NB4 (cell line): ENCODE measurements around the gene ESYT2.

Experiments used
- POLR2A ChIP-seq: IDR thresholded peaks from 2 replicates; pipeline ENCODE4 v1.6.1; 2011; ENCODE audit warnings: mild to moderate bottlenecking; ENCODE audit not compliant: insufficient read length; ENCODE audit errors: extremely low read depth
- TF ChIP-seq, protein P1 (sequence below): IDR thresholded peaks from one replicate; pipeline ENCODE4 v1.5.1; 2012; ENCODE audit warnings: low read depth, low read length

DNA sequence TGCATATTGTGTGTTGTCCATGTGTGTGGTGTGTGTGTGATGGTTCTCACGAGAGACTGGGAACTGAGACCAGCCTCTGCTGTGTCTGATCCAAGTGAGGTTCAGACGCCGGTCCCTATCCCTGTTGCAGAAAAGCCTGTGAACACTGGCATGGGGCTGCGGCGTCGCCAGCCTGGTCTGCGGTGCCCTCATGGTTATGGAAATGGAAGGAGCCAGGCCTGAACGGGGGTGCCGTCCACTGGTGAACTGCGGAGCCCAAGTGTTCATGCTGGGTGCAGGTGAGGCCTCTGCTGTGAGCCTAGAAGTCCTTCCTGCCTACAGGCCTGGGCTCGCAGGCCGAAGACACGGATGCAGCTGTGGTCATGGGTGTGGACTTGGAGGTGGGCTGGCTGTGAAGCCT, 106.0 kb downstream of the ESYT2 start:
- TF ChIP-seq, protein P1, sequence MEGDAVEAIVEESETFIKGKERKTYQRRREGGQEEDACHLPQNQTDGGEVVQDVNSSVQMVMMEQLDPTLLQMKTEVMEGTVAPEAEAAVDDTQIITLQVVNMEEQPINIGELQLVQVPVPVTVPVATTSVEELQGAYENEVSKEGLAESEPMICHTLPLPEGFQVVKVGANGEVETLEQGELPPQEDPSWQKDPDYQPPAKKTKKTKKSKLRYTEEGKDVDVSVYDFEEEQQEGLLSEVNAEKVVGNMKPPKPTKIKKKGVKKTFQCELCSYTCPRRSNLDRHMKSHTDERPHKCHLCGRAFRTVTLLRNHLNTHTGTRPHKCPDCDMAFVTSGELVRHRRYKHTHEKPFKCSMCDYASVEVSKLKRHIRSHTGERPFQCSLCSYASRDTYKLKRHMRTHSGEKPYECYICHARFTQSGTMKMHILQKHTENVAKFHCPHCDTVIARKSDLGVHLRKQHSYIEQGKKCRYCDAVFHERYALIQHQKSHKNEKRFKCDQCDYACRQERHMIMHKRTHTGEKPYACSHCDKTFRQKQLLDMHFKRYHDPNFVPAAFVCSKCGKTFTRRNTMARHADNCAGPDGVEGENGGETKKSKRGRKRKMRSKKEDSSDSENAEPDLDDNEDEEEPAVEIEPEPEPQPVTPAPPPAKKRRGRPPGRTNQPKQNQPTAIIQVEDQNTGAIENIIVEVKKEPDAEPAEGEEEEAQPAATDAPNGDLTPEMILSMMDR = no peak
- TF ChIP-seq POLR2A = no peak
